Spleen (tissue), 11 donors: ENCODE measurements around the gene MYO1D. TPM values are rescaled to one million over a fixed set of nuclear protein-coding genes. Genes with fewer than 3 reads are reported as not detected.

ENCODE experiments used
- DNase-seq: peaks from one replicate; pipeline ENCODE4 v3.0.0-alpha.2; 2020
- H3K27ac ChIP-seq, 8 donors: fragments of 200-600 bp; sonication (generic) in 7 of 8; 1 replicate in 4 of 8; 2 replicates in 4 of 8; pipeline versions ENCODE4 v1.5.0 to v1.8.0; 2016 to 2021; ENCODE audit warnings: inconsistent platforms in 4 of 8, mild to moderate bottlenecking in 4 of 8, moderate library complexity in 1 of 8
- H3K27me3 ChIP-seq, 7 donors: fragments of 200-600 bp; sonication (generic) in 6 of 7; replicated peaks in 1 of 7; 1 replicate in 4 of 7; 2 replicates in 3 of 7; pipeline versions ENCODE4 v1.5.0 to v1.8.0; 2016 to 2021; ENCODE audit warnings: inconsistent platforms in 3 of 7, mild to moderate bottlenecking in 1 of 7
- H3K36me3 ChIP-seq, 6 donors: fragments of 200-600 bp; sonication (generic) in 5 of 6; 1 replicate in 4 of 6; 2 replicates in 2 of 6; pipeline versions ENCODE4 v1.5.0 to v1.8.0; 2016 to 2021; ENCODE audit warnings: inconsistent platforms in 2 of 6
- H3K4me1 ChIP-seq, 6 donors: fragments of 200-600 bp; sonication (generic) in 5 of 6; 1 replicate in 3 of 6; 2 replicates in 3 of 6; pipeline versions ENCODE4 v1.5.0 to v1.8.0; 2016 to 2021; ENCODE audit warnings: inconsistent platforms in 3 of 6
- H3K4me3 ChIP-seq, 8 donors: fragments of 200-600 bp; sonication (generic) in 7 of 8; 1 replicate in 4 of 8; 2 replicates in 4 of 8; pipeline versions ENCODE4 v1.5.0 to v1.8.0; 2016 to 2021; ENCODE audit warnings: inconsistent platforms in 4 of 8, mild to moderate bottlenecking in 4 of 8, moderate library complexity in 2 of 8
- H3K9me3 ChIP-seq, 8 donors: fragments of 200-600 bp; sonication (generic) in 7 of 8; 1 replicate in 4 of 8; 2 replicates in 4 of 8; pipeline versions ENCODE4 v1.5.0 to v1.8.0; 2016 to 2021; ENCODE audit warnings: inconsistent platforms in 4 of 8
- POLR2A ChIP-seq, 3 donors: fragments of 450-650 bp; IDR thresholded peaks; one replicate each; pipeline ENCODE4 v1.5.1; 2017; ENCODE audit warnings: antibody characterized with exemption in 3 of 3, mild to moderate bottlenecking in 1 of 3
- POLR2AphosphoS5 ChIP-seq, 3 donors: sonication (generic); formaldehyde crosslinking; IDR thresholded peaks; one replicate each; pipeline ENCODE4 v1.5.1; 2017; ENCODE audit warnings: antibody characterized with exemption in 3 of 3
- WGBS, 5 donors: extraction: QIAGEN DNeasy Blood & Tissue Kit in 3 of 5; methylation state at CpG; one replicate each; pipeline versions ENCODE4 v1.1.5 to v1.1.7; 2013 to 2018; 5-methylcytosine and 5-hydroxymethylcytosine counted together
- intact Hi-C: fragments of 100-400 bp; cut with DNase I; formaldehyde crosslinking; loops from one replicate; pipeline ENCODE4 v1.15.0; 2023; ENCODE audit warnings: low total_unique reads
- polyA plus RNA-seq, 3 donors: library from polyadenylated mRNA; stranded (reverse); fragments of 200-250 nt; gene quantifications; one replicate each; pipeline ENCODE4 v1.2.1, GENCODE V29; 2013
- total RNA-seq, 7 donors: library from RNA; depleted of rRNA in 3 of 7; stranded (reverse); fragments of >200 nt in 3 of 7; fragmentation: NEBNext Ultra II Directional in 4 of 7; extraction: Animal tissue kit (Norgen Biotek cat#: 25700) in 4 of 7; gene quantifications; one replicate each; pipeline versions ENCODE4 v1.1.0 to v1.2.1, GENCODE V29; 2016 to 2021
- TF ChIP-seq, protein P1 (sequence below), 11 experiments: fragments of 200-600 bp in 7 of 11; fragments of 450-650 bp in 4 of 11; sonication (generic) in 4 of 11; IDR thresholded peaks in 8 of 11; conservative IDR thresholded peaks in 3 of 11; 1 replicate in 7 of 11; 2 replicates in 4 of 11; pipeline versions ENCODE4 v1.4.0 to v1.8.0; 2016 to 2021; ENCODE audit warnings: antibody characterized with exemption in 11 of 11, inconsistent platforms in 4 of 11, mild to moderate bottlenecking in 1 of 11
- donor health status: healthy with polysubstance abuse.
- donor health status: DM: no; HTN: no; CAD: no; lungs with moderate emphysema.
- donor health status: DM: no; HTN: no; CAD: no.
- donor health status: Bipolar disorder and iron deficiency.
- donor health status: healthy.
- donor health status: DM: no; HTN: no; CAD: no.
- donor health status: DM: yes; HTN: yes; CAD: no.

Gene MYO1D
- total and polyA plus RNA-seq, 10 donors: 2.3 to 36.4 (median 23.4) TPM

DNA sequence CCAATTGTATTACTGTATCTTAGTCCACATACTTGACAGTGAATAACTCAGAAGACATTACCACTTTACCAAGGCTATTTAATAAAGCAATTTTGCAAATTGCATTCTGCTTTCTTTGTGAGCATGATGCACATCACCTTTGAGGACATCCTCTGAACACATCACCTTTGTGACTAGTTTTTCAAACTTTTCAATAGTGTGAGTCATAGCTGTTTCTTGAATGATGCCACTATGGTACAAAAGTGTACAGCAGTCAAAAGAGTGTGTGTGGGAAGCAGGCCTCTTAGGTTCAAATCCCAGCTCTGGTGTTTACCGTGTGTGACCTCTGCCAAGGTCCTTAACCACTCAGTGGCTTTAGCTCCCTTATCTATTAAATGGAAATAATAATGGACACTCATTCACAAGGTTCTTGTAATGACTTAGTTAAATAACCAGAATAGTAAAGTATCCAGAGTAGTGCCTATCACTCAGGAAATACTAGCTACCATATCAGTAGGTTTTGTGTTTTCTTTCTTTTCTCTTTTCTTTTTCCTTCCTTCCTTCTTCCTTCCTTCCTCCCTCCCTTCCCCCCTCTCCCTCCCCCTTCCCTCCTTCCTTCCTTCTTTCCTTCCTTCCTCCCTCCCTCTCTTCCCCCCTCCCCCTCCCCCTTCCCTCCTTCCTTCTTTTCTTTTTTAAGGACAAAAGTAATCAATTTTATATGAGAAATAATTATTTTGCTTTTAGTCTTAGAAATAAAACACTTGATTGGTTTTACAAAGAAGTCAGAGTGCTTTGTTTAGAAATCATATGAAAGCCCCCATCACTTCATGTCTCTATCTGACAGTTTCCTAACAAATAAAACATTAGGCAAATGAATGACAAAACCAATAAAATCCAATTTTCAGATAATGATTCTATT is 178.9 kb downstream of the MYO1D start:
- peaks cover 0 to under 1% (median 0%) of the 10 kb centered on the region in 6 donors for H3K4me1 ChIP-seq
- intact Hi-C loops: no loop called here
- no peak overlapping the region for H3K27ac ChIP-seq
- 87 to 95% (median 94%) methylated on average over 1 of the region's 1 CpG for WGBS, 5 donors
- H3K36me3 ChIP-seq: no peaks in the 10 kb centered on the region
- H3K27me3 ChIP-seq: no peaks in the 10 kb centered on the region
- no peak for DNase-seq
- no peak for TF ChIP-seq POLR2A (IDR thresholded peaks at IDR 0.05)
- no peak for TF ChIP-seq POLR2AphosphoS5 (IDR thresholded peaks at IDR 0.05)
- TF ChIP-seq, protein P1, sequence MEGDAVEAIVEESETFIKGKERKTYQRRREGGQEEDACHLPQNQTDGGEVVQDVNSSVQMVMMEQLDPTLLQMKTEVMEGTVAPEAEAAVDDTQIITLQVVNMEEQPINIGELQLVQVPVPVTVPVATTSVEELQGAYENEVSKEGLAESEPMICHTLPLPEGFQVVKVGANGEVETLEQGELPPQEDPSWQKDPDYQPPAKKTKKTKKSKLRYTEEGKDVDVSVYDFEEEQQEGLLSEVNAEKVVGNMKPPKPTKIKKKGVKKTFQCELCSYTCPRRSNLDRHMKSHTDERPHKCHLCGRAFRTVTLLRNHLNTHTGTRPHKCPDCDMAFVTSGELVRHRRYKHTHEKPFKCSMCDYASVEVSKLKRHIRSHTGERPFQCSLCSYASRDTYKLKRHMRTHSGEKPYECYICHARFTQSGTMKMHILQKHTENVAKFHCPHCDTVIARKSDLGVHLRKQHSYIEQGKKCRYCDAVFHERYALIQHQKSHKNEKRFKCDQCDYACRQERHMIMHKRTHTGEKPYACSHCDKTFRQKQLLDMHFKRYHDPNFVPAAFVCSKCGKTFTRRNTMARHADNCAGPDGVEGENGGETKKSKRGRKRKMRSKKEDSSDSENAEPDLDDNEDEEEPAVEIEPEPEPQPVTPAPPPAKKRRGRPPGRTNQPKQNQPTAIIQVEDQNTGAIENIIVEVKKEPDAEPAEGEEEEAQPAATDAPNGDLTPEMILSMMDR (IDR thresholded peaks at IDR 0.05 in 8 of 11, conservative IDR thresholded peaks at IDR 0.05 in 3 of 11): no peak
- H3K4me3 ChIP-seq: no peak overlapping the region
- H3K9me3 ChIP-seq: no peaks in the 10 kb centered on the region

DNA sequence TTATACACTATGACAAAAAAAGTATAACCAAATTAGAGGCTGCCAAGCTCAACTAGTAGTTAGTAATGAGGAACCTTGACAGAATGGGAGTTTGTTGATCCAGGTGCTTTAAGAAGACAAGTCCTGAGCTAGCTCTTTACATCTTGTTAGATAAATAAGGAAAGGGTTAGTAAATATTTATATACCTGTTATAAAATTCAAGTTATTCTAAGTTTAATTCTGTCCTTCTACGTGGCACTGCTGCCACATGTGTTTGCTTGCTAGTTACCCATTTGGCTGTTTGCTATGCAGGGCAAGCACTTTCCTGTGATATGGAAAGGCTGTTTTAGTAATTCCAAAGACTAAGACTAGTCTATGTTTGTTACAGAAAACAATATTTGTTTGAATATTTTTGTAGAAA is 180.5 kb downstream of the MYO1D start:
- H3K4me1 ChIP-seq: peaks cover 0 to 6% (median 0%) of the 10 kb centered on the region in 6 donors
- no peak for DNase-seq
- TF ChIP-seq POLR2AphosphoS5 (IDR thresholded peaks at IDR 0.05) (no peak), POLR2A (IDR thresholded peaks at IDR 0.05) (no peak)
- TF ChIP-seq, protein P1 (IDR thresholded peaks at IDR 0.05 in 8 of 11, conservative IDR thresholded peaks at IDR 0.05 in 3 of 11): no peak
- intact Hi-C loops: no loop called here
- no peaks in the 10 kb centered on the region for H3K36me3 ChIP-seq
- 78 to 91% (median 87%) methylated on average over 1 of the region's 1 CpG for WGBS, 5 donors
- no peak overlapping the region for H3K27ac ChIP-seq
- no peaks in the 10 kb centered on the region for H3K9me3 ChIP-seq
- no peak overlapping the region for H3K4me3 ChIP-seq
- H3K27me3 ChIP-seq: no peaks in the 10 kb centered on the region

DNA sequence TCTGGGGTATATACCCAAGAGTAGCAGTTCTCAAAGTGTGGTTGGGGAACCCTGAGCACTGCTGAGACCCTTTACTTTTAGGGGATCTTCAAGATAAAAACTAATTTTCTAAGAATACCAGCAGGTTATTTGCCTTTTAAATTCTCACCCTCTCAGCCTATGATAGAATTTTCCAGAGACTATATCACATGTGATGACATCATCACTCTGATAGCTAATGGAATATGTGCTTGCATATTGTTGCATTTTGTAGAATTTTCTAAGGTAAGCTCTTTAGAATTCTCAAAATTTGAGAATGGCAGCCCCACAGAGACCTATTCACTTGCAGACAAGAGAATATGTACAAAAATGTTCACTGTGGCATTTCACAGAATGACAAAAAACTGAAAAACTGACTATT is 181.1 kb downstream of the MYO1D start:
- Histone ChIP-seq H3K27me3 (no peaks in the 10 kb centered on the region), H3K4me1 (peaks cover 0 to 6% (median 0%) of the 10 kb centered on the region in 6 donors), H3K36me3 (no peaks in the 10 kb centered on the region), H3K9me3 (no peaks in the 10 kb centered on the region), H3K4me3 (no peak overlapping the region), H3K27ac (no peak overlapping the region)
- intact Hi-C loops: no loop called here
- DNase-seq: no peak
- TF ChIP-seq POLR2A (IDR thresholded peaks at IDR 0.05) (no peak), POLR2AphosphoS5 (IDR thresholded peaks at IDR 0.05) (no peak)
- TF ChIP-seq, protein P1 (IDR thresholded peaks at IDR 0.05 in 8 of 11, conservative IDR thresholded peaks at IDR 0.05 in 3 of 11): no peak

DNA sequence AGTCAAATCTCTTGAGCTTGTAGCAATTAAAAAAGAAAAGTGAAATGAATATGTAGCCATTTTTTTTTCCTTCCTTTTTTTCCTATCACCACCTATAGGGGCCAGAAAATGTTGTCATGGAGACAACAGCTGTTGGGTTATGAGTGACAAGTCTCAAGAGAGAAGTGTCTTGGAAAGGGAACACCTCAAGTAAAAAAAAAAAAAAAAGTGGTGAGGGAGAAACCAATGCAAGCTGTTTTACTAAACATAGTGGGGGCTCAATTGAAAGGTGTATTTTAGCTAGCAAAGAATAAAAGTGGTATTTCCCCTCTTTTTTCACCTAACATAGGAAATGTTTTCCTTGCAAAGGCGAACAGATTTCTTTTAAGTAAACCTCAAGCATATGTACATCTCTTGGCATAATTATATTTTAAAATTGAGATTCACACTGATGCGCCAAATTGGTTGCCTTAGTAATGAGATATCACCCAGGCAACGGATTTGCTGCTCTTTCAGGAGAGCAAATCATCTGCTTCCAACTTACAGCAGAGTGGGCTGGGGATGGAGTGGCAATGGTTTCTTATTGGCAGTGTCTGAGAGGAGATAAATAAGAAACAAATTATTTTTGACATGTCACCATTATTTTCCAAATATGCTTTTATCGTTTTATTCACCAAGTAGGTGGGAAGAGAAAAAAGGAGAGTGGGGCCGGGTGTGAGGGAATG is 183.6 kb downstream of the MYO1D start:
- no peaks in the 10 kb centered on the region for H3K36me3 ChIP-seq
- no peaks in the 10 kb centered on the region for H3K27me3 ChIP-seq
- no peaks in the 10 kb centered on the region for H3K9me3 ChIP-seq
- H3K4me3 ChIP-seq: no peak overlapping the region
- H3K27ac ChIP-seq: no peak overlapping the region
- H3K4me1 ChIP-seq: peaks cover 0 to 6% (median 0%) of the 10 kb centered on the region in 6 donors
- DNase-seq: no peak
- 90 to 97% (median 95%) methylated on average over 5 of the region's 5 CpGs for WGBS, 5 donors
- TF ChIP-seq POLR2AphosphoS5 (IDR thresholded peaks at IDR 0.05): no peak
- TF ChIP-seq, protein P1 (IDR thresholded peaks at IDR 0.05 in 8 of 11, conservative IDR thresholded peaks at IDR 0.05 in 3 of 11): no peak
- intact Hi-C loops: no loop called here
